ENCODE data around the gene ATG7. TPM values are rescaled to one million over a fixed set of nuclear protein-coding genes. Genes with fewer than 3 reads are reported as not detected.

ATG7 gene
- total RNA-seq, 1 experiment from 2014 or later: 56.1 TPM

DNA sequence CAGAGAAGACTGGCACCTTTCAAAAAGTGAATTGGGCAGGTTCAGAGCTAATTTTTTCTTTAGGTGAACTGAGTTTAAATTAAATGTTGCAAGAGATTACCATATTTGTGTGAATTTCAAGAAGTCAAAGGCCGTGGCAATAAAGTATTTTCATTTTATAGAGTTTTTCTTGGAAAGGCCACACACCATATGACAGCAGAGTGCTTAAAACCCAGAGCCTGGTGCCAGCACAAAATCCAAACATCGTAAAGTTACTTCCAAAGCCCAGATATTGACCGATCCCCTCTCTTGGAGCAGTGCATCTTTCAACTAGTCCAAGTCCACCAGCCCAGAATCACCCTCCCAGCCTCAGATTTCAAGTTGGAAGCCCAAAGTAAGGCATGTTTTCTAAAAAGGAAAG, 207.0 kb downstream of the ATG7 start:
- CTCF ChIA-PET: no interaction called here

DNA sequence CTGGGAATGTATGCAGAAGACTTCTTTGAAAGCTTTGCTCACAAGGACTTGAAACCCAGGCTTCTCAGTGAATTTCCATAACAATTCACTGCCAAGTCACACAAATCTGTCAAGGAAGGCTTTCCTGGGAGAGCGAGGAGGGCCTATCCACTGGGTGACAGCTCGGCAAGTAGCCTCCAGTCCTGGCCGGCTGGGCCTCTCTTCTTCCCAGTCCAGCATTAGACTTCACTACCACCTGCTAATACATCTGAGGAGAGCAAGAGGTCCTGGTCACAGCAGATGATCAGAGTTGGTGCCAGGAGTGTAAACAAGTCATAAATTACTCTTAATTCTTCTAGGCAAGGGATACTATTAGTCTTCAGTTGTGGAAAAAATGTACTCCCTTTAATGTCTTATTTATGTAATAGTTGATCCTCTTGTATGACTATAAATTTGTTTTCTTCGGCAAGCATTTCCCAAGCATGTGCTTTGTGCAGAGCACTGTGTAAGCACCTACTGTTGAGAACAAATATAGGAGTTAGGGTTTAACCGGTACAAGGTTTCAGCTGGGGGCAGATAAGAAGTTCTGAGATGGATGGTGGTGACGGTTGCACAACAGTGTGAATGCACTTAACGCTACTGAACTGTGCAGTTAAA, 208.6 kb downstream of the ATG7 start:
- H3K27me3 ChIP-seq (ENCODE audit: insufficient read depth, low read depth): no peaks in the 10 kb centered on the region
- H3K79me2 ChIP-seq (ENCODE audit: low read depth): no peaks in the 10 kb centered on the region
- no peaks in the 10 kb centered on the region; the same call in 1 of the 2 replicates for H3K9me3 ChIP-seq (ENCODE audit: insufficient read depth, low read depth)
- H3K27ac ChIP-seq: no peak overlapping the region
- H3K9me2 ChIP-seq (ENCODE audit: insufficient read depth): no peaks in the 10 kb centered on the region
- BruUV-seq (replicated peaks): no TSS peak
- intact Hi-C loops (cut with micrococcal nuclease; ENCODE audit: unreplicated experiment): no loop called here
- no peak for DNase-seq
- H3K4me2 ChIP-seq: no peak overlapping the region
- ChIA-PET POLR2A (ENCODE audit: unreplicated experiment) (no interaction called here), CTCF (interaction anchor here (0.6 kb wide), 1 partner anchor 9 kb away, joined by 8 read pairs; no protein-coding TSS in a partner anchor)
- no peak overlapping the region for H2AFZ ChIP-seq
- H4K20me1 ChIP-seq (ENCODE audit: insufficient read depth): no peaks in the 10 kb centered on the region
- H3F3A ChIP-seq (ENCODE audit: insufficient read depth, low read depth): peaks cover 4% of the 10 kb centered on the region; the same call in 1 of the 2 replicates
- H3K36me3 ChIP-seq (ENCODE audit: low read depth): no peaks in the 10 kb centered on the region
- TF ChIP-seq EZH2 (IDR thresholded peaks at IDR 0.05; ENCODE audit: low read depth): no peak
- TF ChIP-seq, protein P1, sequence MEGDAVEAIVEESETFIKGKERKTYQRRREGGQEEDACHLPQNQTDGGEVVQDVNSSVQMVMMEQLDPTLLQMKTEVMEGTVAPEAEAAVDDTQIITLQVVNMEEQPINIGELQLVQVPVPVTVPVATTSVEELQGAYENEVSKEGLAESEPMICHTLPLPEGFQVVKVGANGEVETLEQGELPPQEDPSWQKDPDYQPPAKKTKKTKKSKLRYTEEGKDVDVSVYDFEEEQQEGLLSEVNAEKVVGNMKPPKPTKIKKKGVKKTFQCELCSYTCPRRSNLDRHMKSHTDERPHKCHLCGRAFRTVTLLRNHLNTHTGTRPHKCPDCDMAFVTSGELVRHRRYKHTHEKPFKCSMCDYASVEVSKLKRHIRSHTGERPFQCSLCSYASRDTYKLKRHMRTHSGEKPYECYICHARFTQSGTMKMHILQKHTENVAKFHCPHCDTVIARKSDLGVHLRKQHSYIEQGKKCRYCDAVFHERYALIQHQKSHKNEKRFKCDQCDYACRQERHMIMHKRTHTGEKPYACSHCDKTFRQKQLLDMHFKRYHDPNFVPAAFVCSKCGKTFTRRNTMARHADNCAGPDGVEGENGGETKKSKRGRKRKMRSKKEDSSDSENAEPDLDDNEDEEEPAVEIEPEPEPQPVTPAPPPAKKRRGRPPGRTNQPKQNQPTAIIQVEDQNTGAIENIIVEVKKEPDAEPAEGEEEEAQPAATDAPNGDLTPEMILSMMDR (conservative IDR thresholded peaks at IDR 0.05): no peak
- H3K4me3 ChIP-seq: no peak overlapping the region
- peaks cover 17% of the 10 kb centered on the region for H3K4me1 ChIP-seq (replicated peaks; ENCODE audit: insufficient read depth)

More for the DNA sequence above, 207.0 kb downstream of the ATG7 start:
- H3K27ac ChIP-seq: no peak overlapping the region
- POLR2A ChIA-PET (ENCODE audit: unreplicated experiment): interaction anchor here (0.5 kb wide), 1 partner anchor 332 kb away, joined by 8 read pairs; no protein-coding TSS in a partner anchor
- no TSS peak for BruUV-seq (replicated peaks)
- H3K27me3 ChIP-seq (ENCODE audit: insufficient read depth, low read depth): no peaks in the 10 kb centered on the region
- H3K4me3 ChIP-seq: no peak overlapping the region
- H3F3A ChIP-seq (ENCODE audit: insufficient read depth, low read depth): peaks cover 4% of the 10 kb centered on the region; the same call in 1 of the 2 replicates
- intact Hi-C loops (cut with micrococcal nuclease; ENCODE audit: unreplicated experiment): no loop called here
- peaks cover 17% of the 10 kb centered on the region for H3K4me1 ChIP-seq (replicated peaks; ENCODE audit: insufficient read depth)
- no peaks in the 10 kb centered on the region for H3K36me3 ChIP-seq (ENCODE audit: low read depth)
- no peaks in the 10 kb centered on the region for H3K9me2 ChIP-seq (ENCODE audit: insufficient read depth)
- TF ChIP-seq EZH2 (IDR thresholded peaks at IDR 0.05; ENCODE audit: low read depth): no peak
- TF ChIP-seq, protein P1 (conservative IDR thresholded peaks at IDR 0.05): no peak
- H3K4me2 ChIP-seq: no peak overlapping the region
- no peaks in the 10 kb centered on the region; the same call in 1 of the 2 replicates for H3K9me3 ChIP-seq (ENCODE audit: insufficient read depth, low read depth)
- no peak for DNase-seq
- H3K79me2 ChIP-seq (ENCODE audit: low read depth): no peaks in the 10 kb centered on the region
- H4K20me1 ChIP-seq (ENCODE audit: insufficient read depth): no peaks in the 10 kb centered on the region
- H2AFZ ChIP-seq: no peak overlapping the region

DNA sequence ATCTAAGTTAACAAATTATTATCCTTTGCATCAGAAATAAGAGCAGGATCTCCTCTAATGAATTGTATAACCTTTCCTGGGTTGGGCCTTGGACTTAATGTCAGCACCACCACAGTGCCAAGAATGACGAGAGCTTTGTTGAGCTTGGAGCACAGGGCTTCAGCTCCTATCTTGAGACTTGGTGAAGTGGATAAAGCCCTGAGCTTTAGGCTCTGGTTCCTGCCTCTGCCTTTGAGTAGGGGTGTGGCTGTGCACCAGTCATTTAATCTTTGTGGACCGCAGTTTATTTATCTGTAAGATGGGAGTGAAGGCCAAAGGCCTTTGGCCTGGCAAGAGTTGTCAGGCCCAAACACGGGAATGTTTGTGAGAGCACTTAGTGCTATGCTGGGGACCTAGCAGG, 209.4 kb downstream of the ATG7 start:
- Histone ChIP-seq H3K9me3 (ENCODE audit: insufficient read depth, low read depth) (no peaks in the 10 kb centered on the region; the same call in 1 of the 2 replicates), H3K27ac (no peak overlapping the region), H3K9me2 (ENCODE audit: insufficient read depth) (no peaks in the 10 kb centered on the region), H3K4me1 (replicated peaks; ENCODE audit: insufficient read depth) (peaks cover 17% of the 10 kb centered on the region), H3K79me2 (ENCODE audit: low read depth) (no peaks in the 10 kb centered on the region), H3K27me3 (ENCODE audit: insufficient read depth, low read depth) (no peaks in the 10 kb centered on the region), H3F3A (ENCODE audit: insufficient read depth, low read depth) (peaks cover 4% of the 10 kb centered on the region; the same call in 1 of the 2 replicates), H3K36me3 (ENCODE audit: low read depth) (no peaks in the 10 kb centered on the region), H2AFZ (no peak overlapping the region), H3K4me3 (no peak overlapping the region), H3K4me2 (no peak overlapping the region), H4K20me1 (ENCODE audit: insufficient read depth) (no peaks in the 10 kb centered on the region)
- ChIA-PET POLR2A (ENCODE audit: unreplicated experiment) (no interaction called here), CTCF (interaction anchor here (0.6 kb wide), 1 partner anchor 10 kb away, joined by 8 read pairs; no protein-coding TSS in a partner anchor)
- TF ChIP-seq, protein P1 (conservative IDR thresholded peaks at IDR 0.05): no peak
- no peak for TF ChIP-seq EZH2 (IDR thresholded peaks at IDR 0.05; ENCODE audit: low read depth)
- intact Hi-C loops (cut with micrococcal nuclease; ENCODE audit: unreplicated experiment): no loop called here
- DNase-seq: no peak
- no TSS peak for BruUV-seq (replicated peaks)

Measured in PC-9 (cell line).